ENCODE results near the gene TBC1D10A.

Gene TBC1D10A

GRCh38 chr22:30262917-30263741 lies 63.6 kb downstream of the TBC1D10A start:
- Histone ChIP-seq H3K36me3 (ENCODE audit: insufficient read depth, low read length) (no peaks in the 10 kb centered on the region), H2AFZ (ENCODE audit: low read length, unreplicated experiment) (no peak overlapping the region), H3K79me2 (ENCODE audit: control insufficient read depth, insufficient read depth, low read length, unreplicated experiment) (no peaks in the 10 kb centered on the region), H3K4me3 (ENCODE audit: low read depth, low read length) (peak overlapping the region; percentile 67; the same call in 1 of the 2 replicates), H3K27ac (ENCODE audit: low read depth, low read length) (no peak overlapping the region), H3K27me3 (ENCODE audit: insufficient read depth, low read length) (no peaks in the 10 kb centered on the region), H3K4me1 (ENCODE audit: control insufficient read depth, insufficient read depth, low read length, unreplicated experiment) (no peaks in the 10 kb centered on the region)

DNA sequence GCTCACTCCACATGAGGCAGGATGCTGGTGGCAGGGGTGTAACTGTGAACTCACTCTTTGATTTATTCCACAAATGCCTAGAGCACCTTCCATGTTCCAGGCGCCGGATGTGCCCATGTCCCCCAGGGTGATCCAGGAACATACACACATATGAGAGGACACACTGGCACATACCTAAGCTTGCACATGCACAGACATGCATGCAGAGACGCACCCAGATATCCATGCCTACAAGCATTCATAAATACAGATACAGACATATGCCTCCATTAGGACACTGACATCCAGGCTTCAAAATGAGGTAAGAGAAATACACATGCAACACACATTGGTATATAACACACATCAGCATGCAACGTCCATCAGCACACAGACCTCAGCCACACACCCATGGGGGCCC lies 64.6 kb downstream of the TBC1D10A start:
- Histone ChIP-seq H2AFZ (ENCODE audit: low read length, unreplicated experiment) (no peak overlapping the region), H3K27me3 (ENCODE audit: insufficient read depth, low read length) (no peaks in the 10 kb centered on the region), H3K4me1 (ENCODE audit: control insufficient read depth, insufficient read depth, low read length, unreplicated experiment) (no peaks in the 10 kb centered on the region), H3K27ac (ENCODE audit: low read depth, low read length) (no peak overlapping the region), H3K4me3 (ENCODE audit: low read depth, low read length) (no peak overlapping the region), H3K79me2 (ENCODE audit: control insufficient read depth, insufficient read depth, low read length, unreplicated experiment) (no peaks in the 10 kb centered on the region), H3K36me3 (ENCODE audit: insufficient read depth, low read length) (no peaks in the 10 kb centered on the region)

GRCh38 chr22:30261134-30261533 lies 65.6 kb downstream of the TBC1D10A start:
- Histone ChIP-seq H2AFZ (ENCODE audit: low read length, unreplicated experiment) (no peak overlapping the region), H3K79me2 (ENCODE audit: control insufficient read depth, insufficient read depth, low read length, unreplicated experiment) (no peaks in the 10 kb centered on the region), H3K4me1 (ENCODE audit: control insufficient read depth, insufficient read depth, low read length, unreplicated experiment) (no peaks in the 10 kb centered on the region), H3K36me3 (ENCODE audit: insufficient read depth, low read length) (no peaks in the 10 kb centered on the region), H3K27ac (ENCODE audit: low read depth, low read length) (no peak overlapping the region), H3K4me3 (ENCODE audit: low read depth, low read length) (no peak overlapping the region), H3K27me3 (ENCODE audit: insufficient read depth, low read length) (no peaks in the 10 kb centered on the region)

- no peaks in the 10 kb centered on the region for H3K27me3 ChIP-seq (ENCODE audit: insufficient read depth, low read length)
- H3K36me3 ChIP-seq (ENCODE audit: insufficient read depth, low read length) = no peaks in the 10 kb centered on the region
- no peak overlapping the region for H2AFZ ChIP-seq (ENCODE audit: low read length, unreplicated experiment)
- no peaks in the 10 kb centered on the region for H3K4me1 ChIP-seq (ENCODE audit: control insufficient read depth, insufficient read depth, low read length, unreplicated experiment)
- H3K79me2 ChIP-seq (ENCODE audit: control insufficient read depth, insufficient read depth, low read length, unreplicated experiment) = no peaks in the 10 kb centered on the region
- no peak overlapping the region for H3K27ac ChIP-seq (ENCODE audit: low read depth, low read length)
- no peak overlapping the region for H3K4me3 ChIP-seq (ENCODE audit: low read depth, low read length)
Observed at GRCh38 chr22:30260682-30261081, 66.1 kb downstream of the TBC1D10A start.

DNA sequence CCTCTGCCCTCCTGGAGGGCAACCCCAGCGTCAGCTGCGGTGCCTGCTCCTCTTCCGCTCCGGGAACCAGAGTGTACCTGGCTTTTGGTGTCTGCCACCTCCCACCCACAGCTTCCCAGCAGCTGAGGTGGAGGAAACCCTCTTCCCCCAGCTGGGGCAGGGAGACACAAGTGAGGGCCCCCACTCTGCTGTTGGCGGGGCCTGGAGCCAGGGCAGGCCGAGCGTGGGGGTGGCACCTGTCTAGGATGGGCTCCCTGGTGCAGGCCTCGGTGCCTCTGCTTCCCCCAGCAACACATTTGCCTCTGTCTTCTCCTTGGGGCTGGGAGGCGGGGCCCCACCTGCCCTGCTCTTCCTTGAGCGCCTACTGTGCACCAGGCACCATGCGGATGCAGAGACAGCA lies 66.5 kb downstream of the TBC1D10A start:
- Histone ChIP-seq H2AFZ (ENCODE audit: low read length, unreplicated experiment) (no peak overlapping the region), H3K79me2 (ENCODE audit: control insufficient read depth, insufficient read depth, low read length, unreplicated experiment) (no peaks in the 10 kb centered on the region), H3K4me3 (ENCODE audit: low read depth, low read length) (no peak overlapping the region), H3K27ac (ENCODE audit: low read depth, low read length) (no peak overlapping the region), H3K4me1 (ENCODE audit: control insufficient read depth, insufficient read depth, low read length, unreplicated experiment) (no peaks in the 10 kb centered on the region), H3K36me3 (ENCODE audit: insufficient read depth, low read length) (no peaks in the 10 kb centered on the region), H3K27me3 (ENCODE audit: insufficient read depth, low read length) (no peaks in the 10 kb centered on the region)

DNA sequence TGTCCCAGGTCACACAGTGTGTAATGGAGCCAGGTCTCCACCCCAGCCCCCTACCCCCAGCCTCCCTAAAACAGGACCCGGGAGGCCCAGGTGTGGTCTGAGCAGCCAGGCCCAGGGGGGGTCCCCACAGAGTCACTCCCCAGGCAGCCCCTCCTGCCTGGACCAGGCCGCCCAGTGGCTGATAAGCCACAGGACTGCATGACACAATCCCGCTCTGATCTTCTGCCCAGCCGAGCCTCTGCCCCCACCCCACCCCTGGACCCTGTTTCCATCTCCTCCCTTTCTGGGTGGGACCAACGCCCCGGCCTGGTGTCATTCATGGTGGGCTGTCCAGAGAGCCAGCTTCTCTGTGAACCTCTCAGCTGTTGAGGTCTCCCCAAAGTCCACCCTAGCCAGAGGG lies 72.4 kb downstream of the TBC1D10A start:
- Histone ChIP-seq H2AFZ (ENCODE audit: low read length, unreplicated experiment) (no peak overlapping the region), H3K27me3 (ENCODE audit: insufficient read depth, low read length) (no peaks in the 10 kb centered on the region), H3K4me1 (ENCODE audit: control insufficient read depth, insufficient read depth, low read length, unreplicated experiment) (peaks cover 33% of the 10 kb centered on the region), H3K27ac (ENCODE audit: low read depth, low read length) (no peak overlapping the region), H3K36me3 (ENCODE audit: insufficient read depth, low read length) (no peaks in the 10 kb centered on the region), H3K79me2 (ENCODE audit: control insufficient read depth, insufficient read depth, low read length, unreplicated experiment) (no peaks in the 10 kb centered on the region), H3K4me3 (ENCODE audit: low read depth, low read length) (no peak overlapping the region)

DNA sequence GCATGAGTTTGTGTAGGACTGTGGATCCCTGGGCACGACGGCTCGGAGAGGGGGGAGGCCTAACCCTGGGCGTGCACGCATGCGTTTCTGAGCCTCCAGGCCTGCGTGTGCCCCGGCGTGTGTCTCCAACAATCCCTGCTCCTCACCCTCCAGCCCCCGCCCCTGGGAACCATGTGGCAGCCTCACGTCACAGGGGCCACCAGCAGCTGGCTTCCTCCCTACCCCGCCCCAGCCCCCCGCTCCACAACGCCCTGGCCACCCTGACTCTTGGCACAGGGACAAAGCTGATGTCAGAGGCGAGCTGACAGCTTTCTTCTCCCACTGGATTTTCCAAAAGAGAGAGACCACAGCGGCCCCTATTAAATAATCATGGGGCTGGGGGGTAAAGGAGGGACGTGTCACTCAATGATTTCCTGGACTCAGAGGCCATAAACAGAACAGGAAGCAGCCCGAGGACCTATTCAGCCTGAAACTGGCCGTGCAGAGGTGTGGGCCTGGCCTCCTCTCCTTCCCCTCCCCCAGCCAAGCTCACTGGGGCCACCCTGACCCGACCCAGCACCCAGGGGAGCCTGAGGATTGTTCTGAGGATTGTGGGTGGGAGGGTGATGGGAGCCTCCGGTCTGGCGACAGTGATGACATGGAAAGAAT lies 73.4 kb downstream of the TBC1D10A start:
- Histone ChIP-seq H3K27ac (ENCODE audit: low read depth, low read length) (no peak overlapping the region), H3K4me1 (ENCODE audit: control insufficient read depth, insufficient read depth, low read length, unreplicated experiment) (peaks cover 43% of the 10 kb centered on the region), H3K79me2 (ENCODE audit: control insufficient read depth, insufficient read depth, low read length, unreplicated experiment) (no peaks in the 10 kb centered on the region), H2AFZ (ENCODE audit: low read length, unreplicated experiment) (no peak overlapping the region), H3K4me3 (ENCODE audit: low read depth, low read length) (no peak overlapping the region), H3K36me3 (ENCODE audit: insufficient read depth, low read length) (no peaks in the 10 kb centered on the region), H3K27me3 (ENCODE audit: insufficient read depth, low read length) (no peaks in the 10 kb centered on the region)

DNA sequence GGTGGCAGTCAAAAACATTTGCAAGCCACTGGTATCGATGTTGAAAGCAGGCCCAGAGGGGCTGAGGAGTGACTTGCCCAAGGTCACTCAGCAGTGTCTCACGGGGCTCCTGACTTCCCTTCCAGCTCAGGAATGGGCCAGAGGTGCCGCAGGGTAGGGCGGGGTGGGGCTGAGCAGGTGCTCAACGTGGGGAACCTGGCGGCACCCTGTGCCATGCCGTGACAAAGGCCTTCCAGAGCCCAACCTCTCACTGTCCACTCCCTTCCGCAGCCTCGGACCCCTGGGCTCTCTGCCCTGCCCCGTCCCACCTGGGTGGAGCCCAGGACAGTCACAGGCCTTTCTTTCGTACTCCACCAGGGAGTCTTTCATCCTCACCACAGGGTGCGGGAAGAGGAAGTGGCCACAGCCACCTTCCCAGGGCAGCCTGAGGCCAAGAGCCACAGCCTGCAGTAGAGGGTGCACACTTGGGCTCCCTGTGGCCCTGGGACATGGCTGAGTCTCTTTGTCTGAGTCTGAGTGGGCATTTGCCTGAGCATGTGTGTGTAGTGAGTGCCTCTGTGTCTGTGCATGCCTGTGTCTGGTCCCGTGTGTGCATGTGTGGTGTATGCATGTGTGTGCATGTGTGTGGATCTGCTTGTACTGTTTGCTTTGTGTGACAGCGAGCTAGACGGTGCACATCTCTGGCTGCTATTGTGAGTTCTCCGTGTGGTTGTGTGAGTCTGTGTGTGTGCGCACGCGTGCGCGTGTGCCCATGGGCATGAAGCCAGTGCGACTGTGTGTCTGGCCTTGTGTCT lies 74.1 kb downstream of the TBC1D10A start:
- Histone ChIP-seq H3K36me3 (ENCODE audit: insufficient read depth, low read length) (no peaks in the 10 kb centered on the region), H3K4me1 (ENCODE audit: control insufficient read depth, insufficient read depth, low read length, unreplicated experiment) (peaks cover 49% of the 10 kb centered on the region), H2AFZ (ENCODE audit: low read length, unreplicated experiment) (no peak overlapping the region), H3K79me2 (ENCODE audit: control insufficient read depth, insufficient read depth, low read length, unreplicated experiment) (peaks cover 3% of the 10 kb centered on the region), H3K4me3 (ENCODE audit: low read depth, low read length) (no peak overlapping the region), H3K27me3 (ENCODE audit: insufficient read depth, low read length) (no peaks in the 10 kb centered on the region), H3K27ac (ENCODE audit: low read depth, low read length) (peak overlapping the region; percentile 87; the same call in 1 of the 2 replicates)

- Histone ChIP-seq H3K27ac (ENCODE audit: low read depth, low read length) (peak overlapping the region; percentile 87), H2AFZ (ENCODE audit: low read length, unreplicated experiment) (no peak overlapping the region), H3K79me2 (ENCODE audit: control insufficient read depth, insufficient read depth, low read length, unreplicated experiment) (peaks cover 9% of the 10 kb centered on the region), H3K4me3 (ENCODE audit: low read depth, low read length) (no peak overlapping the region), H3K36me3 (ENCODE audit: insufficient read depth, low read length) (no peaks in the 10 kb centered on the region), H3K27me3 (ENCODE audit: insufficient read depth, low read length) (no peaks in the 10 kb centered on the region), H3K4me1 (ENCODE audit: control insufficient read depth, insufficient read depth, low read length, unreplicated experiment) (peaks cover 58% of the 10 kb centered on the region)
Observed at GRCh38 chr22:30251711-30252110, 75.0 kb downstream of the TBC1D10A start.

GRCh38 chr22:30250661-30251267 lies 76.0 kb downstream of the TBC1D10A start:
- Histone ChIP-seq H3K79me2 (ENCODE audit: control insufficient read depth, insufficient read depth, low read length, unreplicated experiment) (peaks cover 13% of the 10 kb centered on the region), H3K4me3 (ENCODE audit: low read depth, low read length) (no peak overlapping the region), H2AFZ (ENCODE audit: low read length, unreplicated experiment) (no peak overlapping the region), H3K27me3 (ENCODE audit: insufficient read depth, low read length) (no peaks in the 10 kb centered on the region), H3K36me3 (ENCODE audit: insufficient read depth, low read length) (no peaks in the 10 kb centered on the region), H3K4me1 (ENCODE audit: control insufficient read depth, insufficient read depth, low read length, unreplicated experiment) (peaks cover 58% of the 10 kb centered on the region), H3K27ac (ENCODE audit: low read depth, low read length) (peak overlapping the region; percentile 87)
